NCI-H2107 treated with DMSO at 0.1 percent for 48 hours (cell line): ENCODE results near the gene THUMPD2.
"Not testable (repeated sequence)": the region's sequence is repeated elsewhere in the genome, so short reads cannot be mapped to it uniquely, and the experiment has no call there.

ENCODE experiments used
- DNase-seq: peaks from one replicate; lab custom pipeline; 2025; ENCODE audit not compliant: unreplicated experiment; lab: John Stamatoyannopoulos, UW

THUMPD2 gene, protein sequence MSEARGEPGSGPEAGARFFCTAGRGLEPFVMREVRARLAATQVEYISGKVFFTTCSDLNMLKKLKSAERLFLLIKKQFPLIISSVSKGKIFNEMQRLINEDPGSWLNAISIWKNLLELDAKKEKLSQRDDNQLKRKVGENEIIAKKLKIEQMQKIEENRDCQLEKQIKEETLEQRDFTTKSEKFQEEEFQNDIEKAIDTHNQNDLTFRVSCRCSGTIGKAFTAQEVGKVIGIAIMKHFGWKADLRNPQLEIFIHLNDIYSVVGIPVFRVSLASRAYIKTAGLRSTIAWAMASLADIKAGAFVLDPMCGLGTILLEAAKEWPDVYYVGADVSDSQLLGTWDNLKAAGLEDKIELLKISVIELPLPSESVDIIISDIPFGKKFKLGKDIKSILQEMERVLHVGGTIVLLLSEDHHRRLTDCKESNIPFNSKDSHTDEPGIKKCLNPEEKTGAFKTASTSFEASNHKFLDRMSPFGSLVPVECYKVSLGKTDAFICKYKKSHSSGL

DNA sequence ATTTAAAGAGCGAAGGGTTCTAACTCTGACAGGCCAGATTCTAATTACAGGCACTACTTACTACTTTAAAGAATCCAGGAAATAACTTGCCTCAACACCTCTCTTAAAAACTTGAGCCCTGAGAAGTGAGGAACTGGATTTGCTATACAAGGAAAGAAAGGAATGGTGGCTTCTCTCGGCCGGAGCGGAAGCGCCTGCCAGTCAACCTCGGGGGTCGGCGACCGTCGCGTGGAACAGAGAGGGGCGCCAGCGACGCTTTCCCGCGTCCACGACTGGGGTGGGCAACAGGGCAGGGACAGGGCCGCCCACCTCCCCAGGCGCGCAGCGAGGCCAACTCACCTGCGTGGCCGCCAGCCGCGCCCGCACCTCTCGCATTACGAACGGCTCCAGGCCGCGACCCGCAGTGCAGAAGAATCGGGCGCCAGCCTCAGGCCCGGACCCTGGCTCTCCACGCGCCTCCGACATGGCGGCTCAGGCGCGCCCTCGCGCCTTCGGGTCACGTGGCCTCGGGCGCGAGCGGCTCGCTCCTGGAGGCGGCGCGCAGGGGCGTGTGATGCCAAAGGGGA lies at the start of gene THUMPD2:
Gene THUMPD2, minus strand, starts transcription at position 484 of the 566 bp plus-strand sequence. Its CDS starts 19 bp downstream, at position 465.
- DNase-seq, result peak; percentile 5

DNA sequence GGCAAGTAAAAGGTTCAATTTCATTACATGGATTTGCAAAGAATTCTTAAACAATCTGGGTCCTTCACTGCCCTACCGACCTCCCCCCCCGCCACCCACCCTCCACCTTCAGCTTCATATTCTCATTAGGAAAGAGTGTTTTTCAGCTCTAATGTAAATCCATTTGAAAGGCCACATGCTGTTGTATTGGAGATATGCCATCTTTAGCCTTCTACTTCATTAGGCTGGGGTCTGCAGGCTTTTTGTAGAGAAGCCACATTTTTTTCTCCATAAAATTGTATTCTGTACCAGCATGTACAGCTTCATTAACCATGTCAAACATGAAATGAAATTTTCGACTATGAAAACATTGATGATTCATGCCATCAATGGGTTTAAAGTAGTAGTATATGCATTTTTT lies 42.8 kb upstream of the THUMPD2 start:
- DNase-seq, result no peak

DNA sequence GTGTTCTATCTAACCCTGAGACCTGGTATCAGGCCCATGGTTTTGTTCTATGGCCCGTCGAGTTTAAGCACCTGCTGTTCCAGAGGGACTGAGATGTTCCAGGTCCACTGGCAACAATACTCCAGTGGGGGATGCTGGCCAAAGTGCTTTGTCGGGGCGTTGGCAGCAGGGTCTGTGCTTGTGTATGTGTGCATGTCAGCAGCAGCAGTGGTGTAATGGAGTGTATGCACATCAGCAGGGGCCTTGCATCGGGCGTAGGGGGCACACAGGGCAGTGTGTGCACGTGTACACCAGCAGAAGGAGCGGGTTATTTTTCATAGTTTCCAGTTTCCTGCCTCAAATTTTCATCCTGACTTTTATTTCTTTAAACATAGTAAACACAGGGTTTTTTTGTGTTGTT lies 37.8 kb upstream of the THUMPD2 start:
- DNase-seq, result no peak

DNA sequence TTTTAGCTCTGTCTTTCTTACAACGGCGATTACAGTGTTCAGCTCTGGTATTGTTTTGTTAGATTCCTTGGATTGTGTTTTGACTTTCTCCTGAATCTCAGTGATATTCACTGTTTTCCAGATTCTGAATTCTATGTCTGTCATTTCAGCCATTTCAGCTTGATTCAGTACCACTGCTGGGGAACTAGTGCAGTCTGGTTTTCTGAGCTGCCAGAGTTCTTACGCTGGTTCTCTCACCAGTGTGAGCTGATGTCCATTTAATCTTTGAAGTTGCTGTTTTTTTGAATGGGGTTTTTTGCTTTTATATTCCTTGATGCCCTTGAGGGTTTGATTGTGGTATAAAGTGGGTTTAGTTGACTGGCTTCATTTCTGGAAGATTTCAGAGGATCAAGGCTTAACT lies 37.4 kb upstream of the THUMPD2 start:
- no peak for DNase-seq

DNA sequence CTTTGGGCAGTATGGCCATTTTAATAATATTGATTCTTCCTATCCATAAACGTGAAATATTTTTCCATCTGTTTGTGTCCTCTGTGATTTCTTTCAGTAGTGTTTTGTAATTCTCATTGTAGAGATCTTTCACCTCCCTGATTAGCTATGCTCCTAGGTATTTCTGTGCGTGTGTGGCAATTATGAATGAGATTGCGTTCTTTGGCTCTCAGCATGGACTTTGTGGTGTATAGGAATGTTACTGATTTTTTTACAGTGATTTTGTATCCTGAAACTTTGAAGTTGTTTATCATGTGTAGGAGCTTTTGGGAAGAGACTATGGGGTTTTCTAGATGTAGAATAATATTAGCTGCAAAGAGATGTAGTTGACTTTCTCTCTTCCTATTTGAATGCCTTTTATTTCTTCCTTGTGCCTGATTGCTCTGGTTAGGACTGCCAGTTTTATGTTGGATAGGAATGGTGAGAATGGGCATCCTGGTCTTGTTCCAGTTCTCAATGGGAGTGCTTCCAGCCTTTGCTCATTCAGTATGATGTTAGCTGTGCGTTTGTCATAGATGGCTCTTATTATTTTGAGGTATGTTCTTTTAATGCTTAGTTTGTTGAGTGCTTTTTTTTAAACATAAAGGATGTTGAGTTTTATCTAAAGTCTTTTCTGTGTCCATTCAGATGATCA lies 27.0 kb upstream of the THUMPD2 start:
- no peak for DNase-seq

DNA sequence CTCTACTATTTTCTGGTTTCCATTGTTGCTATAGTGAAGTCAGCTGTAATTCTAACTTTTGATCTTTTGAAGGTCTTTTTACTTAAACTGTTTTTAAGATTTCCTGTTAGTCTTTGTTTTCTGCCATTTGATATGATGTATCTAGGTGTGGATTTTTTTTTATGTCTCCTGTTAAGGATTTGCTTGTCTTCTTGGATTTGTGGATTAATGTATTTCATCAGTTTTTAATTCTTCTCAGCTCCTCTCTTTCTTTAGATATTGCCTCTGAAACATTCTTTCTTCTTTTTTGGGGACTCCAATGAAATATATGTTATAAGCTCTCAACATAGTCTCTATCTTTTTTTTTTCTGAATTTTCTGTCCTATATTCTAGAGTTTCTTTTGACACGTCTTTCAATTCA lies 24.8 kb upstream of the THUMPD2 start:
- no peak for DNase-seq

DNA sequence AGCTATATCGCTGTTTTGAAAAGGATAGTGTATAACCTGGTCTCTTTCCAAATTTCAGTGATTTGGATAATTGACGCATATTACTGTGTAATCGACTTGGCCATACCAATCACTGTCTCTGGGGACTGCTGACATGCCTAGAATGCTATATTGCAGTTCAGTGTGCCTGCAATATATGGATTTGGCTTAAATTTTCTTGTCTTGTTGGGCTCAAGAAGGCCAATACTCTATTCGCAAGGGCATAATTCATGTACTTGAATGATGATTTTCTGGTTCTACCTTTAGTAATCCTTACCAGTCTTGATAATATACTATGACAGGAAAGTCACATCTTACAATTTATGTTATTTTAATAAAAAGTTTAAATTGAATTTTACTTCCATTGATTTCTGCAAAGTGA lies 21.7 kb upstream of the THUMPD2 start:
- DNase-seq, result no peak

DNA sequence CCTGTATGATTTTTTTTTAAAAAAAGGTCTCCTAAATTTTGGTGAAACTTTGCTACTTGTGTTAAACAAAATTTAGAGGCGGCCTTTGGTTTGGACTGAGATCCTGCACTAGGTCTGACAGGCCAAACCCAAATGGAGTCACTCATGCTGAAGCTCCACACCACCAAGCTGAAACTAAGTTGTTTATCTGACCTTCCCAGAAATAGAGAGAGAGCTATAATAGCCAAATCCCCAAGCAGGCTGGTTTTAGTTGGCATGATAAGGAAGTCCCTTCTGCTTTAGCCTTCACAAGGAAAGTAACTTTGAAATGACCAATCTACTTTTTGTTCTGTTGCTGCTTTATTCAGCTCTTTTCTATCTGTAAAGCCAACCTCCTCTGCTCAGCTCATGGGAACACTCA lies 17.1 kb upstream of the THUMPD2 start:
- DNase-seq, result no peak

DNA sequence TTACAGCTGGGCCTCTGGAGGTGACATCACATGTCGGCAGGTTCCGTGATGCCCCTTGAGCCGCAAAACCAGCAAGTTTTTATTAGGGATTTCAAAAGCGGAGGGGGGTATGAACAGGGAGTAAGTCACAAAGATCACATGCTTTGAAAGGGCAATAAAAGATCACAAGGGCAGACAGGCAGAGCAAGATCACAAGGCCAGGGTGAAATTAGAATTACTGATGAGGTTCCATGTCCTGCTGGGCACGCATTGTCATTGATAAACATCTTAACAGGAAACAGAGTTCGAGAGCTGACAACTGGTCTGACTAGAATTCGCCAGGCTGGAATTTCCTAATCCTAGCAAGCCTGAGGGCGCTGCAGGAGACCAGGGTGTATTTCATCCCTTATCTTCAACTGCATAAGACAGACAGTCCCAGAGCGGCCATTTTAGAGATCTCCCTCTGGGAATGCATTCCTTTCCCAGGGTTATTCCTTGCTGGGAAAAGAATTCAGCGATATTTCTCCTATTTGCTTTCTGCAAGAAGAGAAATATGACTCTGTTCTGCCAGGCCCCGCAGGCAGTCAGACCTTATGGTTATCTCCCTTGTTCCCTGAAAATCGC lies 11.3 kb upstream of the THUMPD2 start:
- not testable (repeated sequence) for DNase-seq

DNA sequence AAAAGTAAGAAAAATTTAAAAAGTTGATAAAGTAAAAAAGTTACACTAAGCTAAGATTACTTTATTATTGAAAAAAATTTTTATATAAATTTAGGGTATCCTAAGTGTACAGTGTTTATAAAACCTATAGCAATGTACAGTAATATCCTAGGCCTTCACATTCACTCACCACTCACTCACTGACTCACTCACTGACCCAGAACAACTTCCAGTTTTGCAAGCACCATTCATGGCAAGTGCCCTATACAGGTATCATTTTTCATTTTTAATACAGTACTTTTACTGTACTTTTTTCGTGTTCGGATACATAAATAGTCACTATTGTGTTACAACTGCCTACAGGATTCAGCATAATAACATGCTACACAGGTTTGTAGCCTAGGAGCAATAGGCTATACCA lies 8.9 kb upstream of the THUMPD2 start:
- DNase-seq, result no peak

DNA sequence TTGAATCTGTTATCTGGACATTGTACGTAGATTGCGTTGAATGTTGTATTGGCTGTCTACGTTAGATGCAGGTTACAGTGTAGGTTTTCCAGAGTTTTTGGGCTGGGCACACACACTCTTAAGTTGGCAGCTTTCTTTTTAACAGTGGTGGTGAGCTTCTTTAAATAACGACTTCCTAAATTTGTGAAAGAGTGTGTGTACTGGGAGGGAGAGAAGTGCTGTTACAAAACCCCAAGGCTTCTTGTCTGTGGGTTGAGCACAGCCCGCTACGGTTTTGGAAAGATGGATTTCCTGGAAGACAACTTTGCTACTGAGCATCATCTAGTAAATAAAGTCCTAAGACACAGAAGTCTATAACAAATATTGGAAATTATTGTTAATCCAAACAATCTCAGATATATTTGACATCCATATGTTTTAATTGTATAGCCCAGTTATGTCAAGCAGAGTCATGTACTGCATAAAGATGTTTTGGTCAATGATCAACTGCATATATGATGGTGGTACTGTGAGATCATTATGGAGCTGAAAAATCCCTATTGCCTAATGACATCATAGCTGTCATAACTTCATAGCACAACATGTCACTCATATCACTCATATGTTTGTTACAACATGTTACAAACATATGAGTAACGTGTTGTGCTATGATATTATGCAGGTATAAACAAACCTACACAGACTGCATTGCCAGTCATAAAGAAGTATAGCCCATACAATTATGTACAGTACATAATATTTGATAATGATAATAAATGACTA lies 7.9 kb upstream of the THUMPD2 start:
- no peak for DNase-seq

DNA sequence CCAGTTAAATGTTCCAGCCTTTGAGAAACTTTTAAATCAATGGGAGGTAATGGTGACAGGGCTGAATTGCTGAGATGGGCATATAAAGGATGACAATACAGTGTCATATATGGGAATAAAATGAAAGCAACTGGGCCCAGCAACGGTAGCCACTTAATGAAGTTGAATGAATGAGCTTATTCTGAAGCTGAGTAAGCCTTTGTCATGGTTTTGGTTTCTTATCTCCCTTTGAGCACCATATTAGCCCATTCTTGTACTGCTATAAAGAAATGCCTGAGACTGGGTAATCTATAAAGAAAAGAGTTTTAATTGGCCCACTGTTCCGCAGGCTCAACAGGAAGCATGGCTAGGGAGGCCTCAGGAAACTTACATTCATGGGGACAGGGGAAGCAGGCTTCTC lies 3.5 kb upstream of the THUMPD2 start:
- no peak for DNase-seq

DNA sequence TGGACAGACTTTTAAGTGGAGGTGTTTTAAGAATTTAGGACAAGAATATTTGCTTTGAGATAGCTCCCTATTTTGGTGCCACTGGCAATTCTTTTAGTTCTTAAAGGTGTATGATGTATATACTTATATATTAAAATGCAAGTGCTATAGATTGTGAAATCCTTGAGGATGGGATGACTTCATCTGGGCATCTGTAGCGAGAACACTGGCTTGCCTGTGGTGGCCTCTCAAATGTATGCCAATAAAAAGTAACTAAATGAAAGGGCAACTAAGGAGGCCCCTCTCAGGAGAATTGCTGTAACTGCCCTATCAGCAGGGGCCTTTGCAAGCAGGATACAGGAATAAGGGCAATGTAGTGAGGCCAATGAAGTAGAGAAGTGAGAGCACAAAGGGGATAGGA lies 2.6 kb upstream of the THUMPD2 start:
- no peak for DNase-seq

DNA sequence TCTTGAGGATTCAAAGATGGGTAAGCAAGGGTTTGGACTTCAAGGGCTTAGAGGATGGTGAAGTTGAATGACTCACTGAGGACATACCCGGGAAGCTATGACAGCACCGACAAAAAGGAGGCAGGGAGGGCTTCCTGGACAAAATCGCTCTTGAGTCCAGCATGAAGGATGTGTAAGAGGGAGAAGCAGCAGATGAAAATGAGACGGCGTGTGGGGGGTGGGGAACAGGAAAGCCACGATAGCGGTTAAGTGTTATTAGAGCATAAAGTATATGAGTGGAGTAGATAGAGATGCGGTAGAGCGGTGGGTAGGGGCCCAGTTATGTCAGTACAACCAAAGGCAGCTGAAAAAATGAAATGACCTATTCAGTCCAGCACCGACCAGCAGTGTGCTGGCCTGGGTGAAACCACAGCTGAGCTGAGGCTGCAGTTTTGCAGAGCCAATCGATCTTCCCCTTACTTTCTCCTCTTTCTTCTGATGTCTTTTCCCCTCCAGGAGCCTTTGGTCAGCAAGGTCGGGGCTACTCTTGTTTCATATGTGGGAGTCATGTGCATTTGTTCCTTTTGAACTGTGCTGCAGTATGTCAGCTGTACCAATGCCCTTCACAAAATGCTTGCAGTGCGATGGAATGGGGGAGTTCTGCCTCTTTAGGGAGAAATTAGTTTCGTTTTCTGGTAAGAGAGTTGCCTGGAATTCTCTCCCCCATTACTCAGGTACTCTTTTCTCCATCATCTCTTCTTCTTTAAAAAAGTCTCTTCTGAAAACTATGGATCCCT lies 2.0 kb upstream of the THUMPD2 start:
- no peak for DNase-seq

DNA sequence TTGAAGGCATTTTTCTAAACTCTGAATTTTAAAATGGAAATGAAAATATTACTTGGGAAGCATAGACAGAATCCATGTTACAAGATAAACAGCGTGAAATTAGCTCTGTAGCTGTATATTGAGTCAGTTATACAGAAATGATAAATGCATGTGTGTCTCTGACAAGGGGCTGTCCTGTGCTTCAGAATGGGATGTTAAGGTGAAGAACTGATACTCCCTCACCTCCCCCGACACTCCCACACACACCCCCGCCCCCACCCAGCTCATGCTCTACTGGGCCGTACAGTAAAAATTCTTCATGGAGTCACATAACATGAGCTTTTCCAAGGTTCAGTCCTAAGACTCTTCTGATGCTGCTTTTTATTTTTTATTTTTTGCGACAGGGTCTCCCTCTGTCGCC lies 869 bp upstream of the THUMPD2 start:
- no peak for DNase-seq

DNA sequence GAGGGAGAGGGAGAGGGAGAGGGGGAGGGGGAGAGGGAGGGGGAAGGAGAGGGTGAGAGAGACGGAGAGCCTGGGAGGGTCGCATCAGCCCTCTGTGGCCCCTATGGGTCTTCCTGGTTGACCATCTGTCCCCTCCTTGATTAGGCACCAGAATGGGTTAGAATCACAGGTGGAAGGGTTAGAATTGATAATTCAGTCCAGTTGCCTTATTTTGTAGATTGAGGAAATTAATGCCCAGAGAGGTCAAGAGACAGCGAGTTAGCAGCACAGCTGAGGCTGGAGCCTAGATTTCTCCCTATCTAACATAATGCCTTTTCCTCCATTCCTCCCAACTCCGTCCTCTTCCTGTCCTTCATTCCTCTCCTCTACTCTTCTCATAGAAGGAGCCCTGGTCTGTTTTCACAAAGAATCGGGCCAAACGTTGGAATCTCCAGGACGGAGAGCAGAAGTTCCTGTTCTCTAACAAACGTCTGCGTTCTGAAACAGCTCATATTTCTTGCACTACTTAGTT lies 338 bp upstream of the THUMPD2 start:
- DNase-seq, result no peak

DNA sequence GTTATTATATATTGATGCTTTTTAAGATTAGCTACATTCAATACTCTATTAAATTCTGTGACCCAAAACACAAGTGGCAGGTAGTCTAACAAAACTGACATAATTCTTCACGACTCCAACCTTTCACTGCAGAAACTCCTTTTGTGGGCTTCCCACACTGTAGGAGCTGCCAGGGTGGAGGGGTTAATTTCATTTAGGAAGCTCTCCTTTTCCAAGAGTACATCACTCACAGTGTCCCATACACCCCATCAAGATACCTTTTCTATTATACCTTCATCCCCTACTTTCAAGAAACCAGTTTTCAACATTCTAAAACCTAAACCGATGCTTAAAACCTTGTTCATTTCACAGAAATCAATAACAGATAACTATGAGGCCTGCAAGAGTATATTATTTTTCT lies 825 bp downstream of the THUMPD2 start:
- DNase-seq, result no peak

DNA sequence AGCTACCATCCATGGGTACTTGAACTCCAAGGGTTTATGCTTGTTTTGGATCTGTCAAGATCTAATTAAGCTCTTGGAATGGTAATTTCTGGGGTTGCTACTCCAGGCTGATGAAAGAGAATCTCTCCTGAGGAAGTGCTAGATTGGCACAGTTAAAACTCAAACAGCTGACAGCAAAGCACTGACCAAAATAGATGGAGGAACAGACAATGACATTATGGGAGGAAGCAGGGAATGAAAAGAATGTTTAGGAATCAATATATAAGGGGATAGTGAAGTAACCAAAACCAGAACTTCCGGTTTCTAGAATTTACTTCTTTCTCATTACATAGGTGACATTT lies 6.3 kb downstream of the THUMPD2 start:
- no peak for DNase-seq

DNA sequence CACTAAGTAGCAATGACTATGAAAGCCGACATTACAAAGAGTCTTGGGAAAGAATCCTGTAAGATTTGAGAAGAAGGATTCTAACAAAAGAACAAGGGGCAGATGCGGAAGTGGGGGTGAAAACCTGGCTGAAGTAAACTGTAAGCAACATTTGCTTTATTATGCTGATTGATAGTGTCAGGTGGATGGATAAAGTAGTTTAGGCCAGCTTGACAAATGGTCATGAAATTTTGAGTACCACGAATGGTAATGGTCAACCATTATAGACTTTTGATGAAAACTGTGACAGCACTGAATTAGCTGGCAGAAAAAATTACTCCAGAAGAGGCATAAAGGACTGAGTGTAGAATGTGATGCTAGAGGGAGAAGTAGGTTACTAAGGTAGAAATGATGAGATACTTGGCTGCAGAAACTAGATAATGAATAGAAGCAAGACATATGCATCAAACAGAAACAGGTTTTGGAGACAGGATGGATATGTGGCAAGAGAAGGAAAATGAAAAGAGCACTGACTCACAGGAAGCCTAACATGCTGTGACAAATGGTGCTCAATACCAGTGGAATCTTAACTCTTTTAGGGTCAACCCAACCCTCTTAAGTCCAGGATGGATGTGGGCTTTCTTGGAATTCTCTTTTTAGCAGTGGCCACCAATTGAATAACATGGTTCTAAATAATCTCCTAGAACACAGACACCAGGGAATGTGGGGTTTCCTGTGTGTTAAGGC lies 6.8 kb downstream of the THUMPD2 start:
- no peak for DNase-seq
